Prostate gland (tissue), 2 donors: Measurements from ENCODE around the gene NRAP. TPM values are rescaled to one million over a fixed set of nuclear protein-coding genes. Genes with fewer than 3 reads are reported as not detected.

Experiments used
- DNase-seq: peaks from one replicate; pipeline ENCODE4 v3.0.0-alpha.2; 2019; ENCODE audit warnings: low spot score
- H3K27ac ChIP-seq, 2 donors: fragments of 200-600 bp; sonication (generic); 2 replicates each; pipeline ENCODE4 v1.5.1; 2017 to 2019
- H3K27me3 ChIP-seq: fragments of 200-600 bp; sonication (generic); replicated peaks from 2 replicates; pipeline ENCODE4 v1.5.1; 2019; ENCODE audit not compliant: insufficient read depth
- H3K36me3 ChIP-seq, 2 donors: fragments of 200-600 bp; sonication (generic); 1 replicate in 1 of 2; 2 replicates in 1 of 2; pipeline versions ENCODE4 v1.5.1 to v1.8.1; 2017 to 2019
- H3K4me1 ChIP-seq: fragments of 200-600 bp; sonication (generic); replicated peaks from 2 replicates; pipeline ENCODE4 v1.5.1; 2019
- H3K4me3 ChIP-seq, 2 donors: fragments of 200-600 bp; sonication (generic); 2 replicates each; pipeline ENCODE4 v1.5.1; 2017 to 2019
- H3K9me3 ChIP-seq: fragments of 200-600 bp; sonication (generic); 2 replicates; pipeline ENCODE4 v1.5.1; 2017
- POLR2A ChIP-seq: fragments of 450-650 bp; IDR thresholded peaks from one replicate; pipeline ENCODE4 v1.6.1; 2016; ENCODE audit warnings: antibody characterized with exemption, mild to moderate bottlenecking
- POLR2AphosphoS5 ChIP-seq: sonication (generic); formaldehyde crosslinking; IDR thresholded peaks from one replicate; pipeline ENCODE4 v1.6.1; 2017; ENCODE audit warnings: antibody characterized with exemption
- WGBS: methylation state at CpG from one replicate; pipeline ENCODE4 v1.1.5; 2018; 5-methylcytosine and 5-hydroxymethylcytosine counted together
- intact Hi-C: fragments of 100-400 bp; cut with DNase I; formaldehyde crosslinking; loops from one replicate; pipeline ENCODE4 v1.14.2; 2022
- total RNA-seq, 2 donors: library from RNA; depleted of rRNA; stranded (reverse); fragments of >200 nt; gene quantifications; one replicate each; pipeline ENCODE4 v1.1.0, GENCODE V29; 2016
- TF ChIP-seq, protein P1 (sequence below), 4 experiments: fragments of 200-600 bp in 2 of 4; fragments of 450-650 bp in 2 of 4; sonication (generic) in 2 of 4; IDR thresholded peaks; 1 replicate in 3 of 4; 2 replicates in 1 of 4; pipeline ENCODE4 v1.5.1; 2016 to 2019; ENCODE audit warnings: antibody characterized with exemption in 4 of 4, mild to moderate bottlenecking in 2 of 4, moderate library complexity in 2 of 4

NRAP gene
- total RNA-seq, 2 donors from 2014 or later, result 0.85 to 11.2 TPM

DNA sequence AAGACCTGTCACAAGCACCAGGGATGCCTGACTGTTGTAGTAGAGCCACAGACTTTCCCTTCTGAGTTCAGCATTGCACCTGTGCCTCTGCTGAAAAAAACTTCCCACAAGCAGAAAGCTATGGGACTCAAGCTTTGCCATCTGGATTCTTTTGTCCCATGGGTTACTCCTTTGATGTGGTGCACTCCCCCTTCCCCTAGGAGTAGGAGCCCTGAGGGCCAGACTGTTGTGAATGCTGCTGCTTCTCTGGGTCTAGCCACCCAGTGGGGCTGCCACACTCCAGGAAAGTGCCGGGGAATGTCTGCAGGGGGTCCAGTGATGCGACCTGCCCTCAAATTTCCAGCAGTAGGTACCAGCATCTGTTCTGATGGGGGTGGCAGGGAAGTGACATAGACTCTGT lies 27.5 kb upstream of the NRAP start:
- H3K4me1 ChIP-seq, result no peaks in the 10 kb centered on the region
- intact Hi-C loops, result no loop called here
- no peaks in the 10 kb centered on the region for H3K27me3 ChIP-seq
- TF ChIP-seq, protein P1, sequence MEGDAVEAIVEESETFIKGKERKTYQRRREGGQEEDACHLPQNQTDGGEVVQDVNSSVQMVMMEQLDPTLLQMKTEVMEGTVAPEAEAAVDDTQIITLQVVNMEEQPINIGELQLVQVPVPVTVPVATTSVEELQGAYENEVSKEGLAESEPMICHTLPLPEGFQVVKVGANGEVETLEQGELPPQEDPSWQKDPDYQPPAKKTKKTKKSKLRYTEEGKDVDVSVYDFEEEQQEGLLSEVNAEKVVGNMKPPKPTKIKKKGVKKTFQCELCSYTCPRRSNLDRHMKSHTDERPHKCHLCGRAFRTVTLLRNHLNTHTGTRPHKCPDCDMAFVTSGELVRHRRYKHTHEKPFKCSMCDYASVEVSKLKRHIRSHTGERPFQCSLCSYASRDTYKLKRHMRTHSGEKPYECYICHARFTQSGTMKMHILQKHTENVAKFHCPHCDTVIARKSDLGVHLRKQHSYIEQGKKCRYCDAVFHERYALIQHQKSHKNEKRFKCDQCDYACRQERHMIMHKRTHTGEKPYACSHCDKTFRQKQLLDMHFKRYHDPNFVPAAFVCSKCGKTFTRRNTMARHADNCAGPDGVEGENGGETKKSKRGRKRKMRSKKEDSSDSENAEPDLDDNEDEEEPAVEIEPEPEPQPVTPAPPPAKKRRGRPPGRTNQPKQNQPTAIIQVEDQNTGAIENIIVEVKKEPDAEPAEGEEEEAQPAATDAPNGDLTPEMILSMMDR (IDR thresholded peaks at IDR 0.05), result no peak
- TF ChIP-seq POLR2AphosphoS5 (no peak), POLR2A (no peak)
- 85% methylated on average over 2 of the region's 2 CpGs for WGBS
- no peak for DNase-seq
- H3K9me3 ChIP-seq, result no peaks in the 10 kb centered on the region
- H3K36me3 ChIP-seq, result peaks cover 0 to 3% of the 10 kb centered on the region in 2 donors
- no peak overlapping the region for H3K4me3 ChIP-seq
- H3K27ac ChIP-seq, result no peak overlapping the region

DNA sequence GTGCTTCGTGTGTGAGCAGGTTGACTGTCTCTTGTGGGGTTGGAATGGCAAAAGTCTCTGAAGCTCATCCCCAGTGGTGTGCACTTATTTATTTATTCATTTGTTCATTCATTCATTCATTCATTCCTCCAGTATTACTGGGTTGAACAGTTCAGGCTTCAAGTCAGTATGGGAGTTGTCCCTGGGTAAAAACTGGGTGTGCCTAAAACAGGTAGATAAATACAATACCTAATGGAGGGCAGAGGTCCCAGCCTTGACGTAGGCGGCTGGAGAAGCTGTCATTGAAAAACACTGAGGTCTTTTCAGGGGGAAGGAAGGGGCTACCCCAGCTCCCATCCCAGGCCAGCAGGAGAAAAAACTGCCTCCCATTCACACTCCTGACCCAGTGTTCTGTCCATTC lies 26.9 kb upstream of the NRAP start:
- H3K36me3 ChIP-seq, result peaks cover 0 to 3% of the 10 kb centered on the region in 2 donors
- H3K9me3 ChIP-seq, result no peaks in the 10 kb centered on the region
- intact Hi-C loops, result no loop called here
- no peaks in the 10 kb centered on the region for H3K27me3 ChIP-seq
- no peak overlapping the region for H3K27ac ChIP-seq
- WGBS, result 64% methylated on average over 3 of the region's 3 CpGs
- H3K4me1 ChIP-seq, result no peaks in the 10 kb centered on the region
- no peak for DNase-seq
- TF ChIP-seq POLR2A (no peak), POLR2AphosphoS5 (no peak)
- TF ChIP-seq, protein P1 (IDR thresholded peaks at IDR 0.05), result no peak
- H3K4me3 ChIP-seq, result no peak overlapping the region

DNA sequence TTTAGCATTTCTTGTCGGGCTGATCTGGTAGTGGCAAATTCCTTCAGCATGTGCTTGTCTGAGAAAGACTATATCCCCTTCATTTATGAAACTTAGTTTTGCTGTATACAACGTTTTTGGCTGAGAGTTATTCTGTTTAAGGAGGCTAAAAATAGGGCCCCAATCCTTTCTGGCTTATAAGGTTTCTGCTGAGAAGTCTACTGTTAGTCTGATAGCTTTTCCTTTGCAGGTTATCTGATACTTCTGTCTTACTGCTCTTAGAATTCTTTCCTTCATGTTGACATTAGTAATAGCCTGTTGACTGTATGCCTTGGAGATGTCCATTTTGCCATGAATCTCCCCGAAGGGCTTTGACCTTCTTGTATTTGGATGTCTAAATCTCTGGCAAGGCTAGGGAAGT lies 25.7 kb upstream of the NRAP start:
- 69% methylated on average over 3 of the region's 3 CpGs for WGBS
- DNase-seq, result no peak
- H3K27me3 ChIP-seq, result no peaks in the 10 kb centered on the region
- intact Hi-C loops, result no loop called here
- no peaks in the 10 kb centered on the region for H3K4me1 ChIP-seq
- TF ChIP-seq POLR2A, result no peak
- TF ChIP-seq POLR2AphosphoS5, result no peak
- TF ChIP-seq, protein P1 (IDR thresholded peaks at IDR 0.05), result no peak
- H3K27ac ChIP-seq, result no peak overlapping the region
- peaks cover 0 to 3% of the 10 kb centered on the region in 2 donors for H3K36me3 ChIP-seq
- no peaks in the 10 kb centered on the region for H3K9me3 ChIP-seq
- H3K4me3 ChIP-seq, result no peak overlapping the region

DNA sequence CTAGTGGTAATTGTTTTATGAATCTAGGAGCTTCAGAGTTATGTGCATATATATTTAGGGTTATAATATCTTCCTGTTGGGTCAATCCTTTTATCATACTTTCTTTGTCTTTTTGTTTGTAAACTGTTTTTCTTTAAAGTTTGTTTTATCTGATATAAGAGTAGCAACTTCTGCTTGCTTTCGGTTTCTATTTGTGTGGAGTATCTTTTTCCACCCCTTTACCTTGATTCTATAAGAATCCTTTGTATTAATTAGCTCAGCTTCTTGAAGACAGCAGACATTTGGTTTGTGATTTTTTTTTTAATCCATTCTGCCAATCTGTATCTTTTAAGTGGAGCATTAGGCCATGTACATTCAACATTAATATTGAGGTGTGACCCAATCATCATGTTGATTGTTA lies 25.2 kb upstream of the NRAP start:
- 97% methylated on average over 1 of the region's 1 CpG for WGBS
- Histone ChIP-seq H3K4me3 (no peak overlapping the region), H3K27me3 (no peaks in the 10 kb centered on the region), H3K36me3 (peaks cover 0 to 3% of the 10 kb centered on the region in 2 donors), H3K27ac (no peak overlapping the region), H3K9me3 (no peaks in the 10 kb centered on the region), H3K4me1 (no peaks in the 10 kb centered on the region)
- TF ChIP-seq, protein P1 (IDR thresholded peaks at IDR 0.05), result no peak
- TF ChIP-seq POLR2AphosphoS5 (no peak), POLR2A (no peak)
- intact Hi-C loops, result no loop called here
- DNase-seq, result no peak

DNA sequence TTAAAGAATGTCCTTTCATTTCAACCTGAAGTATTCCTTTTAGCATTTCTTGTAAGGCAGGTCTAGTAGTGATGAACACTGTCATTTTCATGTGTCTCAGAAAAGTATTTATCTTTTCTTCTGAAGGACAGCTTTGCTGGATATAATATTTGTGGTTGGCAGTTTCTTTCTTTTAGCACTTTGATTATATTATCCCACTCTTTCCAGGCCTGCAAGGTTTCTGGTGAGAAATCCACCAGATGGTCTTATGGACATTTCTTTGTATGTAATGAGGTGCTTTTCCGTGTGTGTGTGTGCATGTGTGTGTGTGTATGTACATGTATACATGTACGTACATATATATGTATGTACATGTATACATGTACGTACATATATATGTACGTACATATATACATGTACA lies 23.2 kb upstream of the NRAP start:
- TF ChIP-seq, protein P1 (IDR thresholded peaks at IDR 0.05), result no peak
- TF ChIP-seq POLR2A (no peak), POLR2AphosphoS5 (no peak)
- no peaks in the 10 kb centered on the region for H3K4me1 ChIP-seq
- intact Hi-C loops, result no loop called here
- H3K27me3 ChIP-seq, result no peaks in the 10 kb centered on the region
- no peaks in the 10 kb centered on the region for H3K36me3 ChIP-seq
- no peaks in the 10 kb centered on the region for H3K9me3 ChIP-seq
- DNase-seq, result no peak
- no peak overlapping the region for H3K4me3 ChIP-seq
- H3K27ac ChIP-seq, result no peak overlapping the region
- WGBS, result 88% methylated on average over 4 of the region's 4 CpGs
